TTC549 (cell line): ENCODE measurements around the gene MRPL24.

Experiments
- FAIRE-seq: peaks from 2 replicates; lab custom pipeline; 2012; peaks lifted over from hg19 to GRCh38; lab: Jason Lieb, UNC

MRPL24 gene

DNA sequence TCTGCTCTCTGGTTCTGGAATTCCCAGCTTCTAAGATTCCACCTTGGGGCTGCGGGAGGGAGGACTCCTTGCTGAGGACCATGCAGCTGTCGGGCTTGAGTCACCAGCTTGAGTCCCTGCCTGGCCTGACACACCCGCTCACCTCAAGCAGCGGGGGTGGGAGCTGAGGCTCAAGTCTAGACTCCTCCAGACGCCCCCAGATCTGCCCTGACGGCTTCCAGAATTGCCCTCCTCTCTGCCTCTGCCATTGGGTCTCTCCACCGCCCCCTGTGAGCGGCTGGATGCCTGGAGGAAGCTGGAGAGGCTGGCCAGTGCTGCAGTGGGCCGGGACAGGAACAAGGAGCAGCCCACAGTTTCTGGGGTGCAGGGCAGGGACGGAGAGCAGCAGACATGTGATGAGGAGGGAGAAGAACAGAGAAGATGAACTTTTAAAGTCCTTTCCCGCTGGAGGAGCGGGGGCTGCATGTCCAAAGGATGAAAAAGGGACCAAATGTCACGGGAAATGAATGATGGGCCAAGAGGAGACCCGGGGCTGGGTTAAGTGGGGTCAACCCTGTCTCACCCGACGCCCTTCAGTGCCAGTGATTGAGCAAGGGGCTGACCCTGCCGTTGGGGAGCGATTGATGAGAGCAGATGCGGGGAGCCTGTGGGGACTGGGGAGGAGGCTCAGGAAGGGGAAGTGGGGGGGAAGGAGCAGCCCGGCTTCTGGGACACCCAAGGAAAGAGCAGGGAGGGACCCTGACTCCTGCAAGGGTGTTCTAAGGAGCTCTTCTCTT, 49.0 kb downstream of the MRPL24 start:
- no peak for FAIRE-seq

DNA sequence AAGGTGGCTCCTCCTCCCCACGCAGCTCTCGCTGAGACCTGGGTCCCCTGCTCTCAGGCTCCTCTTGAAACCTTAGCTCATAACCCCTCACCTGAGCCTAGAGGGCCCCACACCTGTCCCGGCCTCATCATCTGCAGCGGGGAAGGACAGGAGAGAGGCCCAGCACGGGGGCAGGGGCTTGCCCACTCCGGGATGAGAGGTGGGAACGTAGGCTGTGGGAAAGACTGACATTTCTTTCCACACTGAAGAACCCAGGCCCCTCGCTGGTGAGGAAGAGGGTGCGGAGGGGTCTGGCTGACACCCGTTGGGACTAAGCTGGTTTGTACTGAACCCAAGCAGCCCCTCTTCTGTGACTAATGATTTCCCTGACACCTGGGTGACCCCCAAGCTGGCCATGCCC, 49.7 kb downstream of the MRPL24 start:
- FAIRE-seq = no peak

DNA sequence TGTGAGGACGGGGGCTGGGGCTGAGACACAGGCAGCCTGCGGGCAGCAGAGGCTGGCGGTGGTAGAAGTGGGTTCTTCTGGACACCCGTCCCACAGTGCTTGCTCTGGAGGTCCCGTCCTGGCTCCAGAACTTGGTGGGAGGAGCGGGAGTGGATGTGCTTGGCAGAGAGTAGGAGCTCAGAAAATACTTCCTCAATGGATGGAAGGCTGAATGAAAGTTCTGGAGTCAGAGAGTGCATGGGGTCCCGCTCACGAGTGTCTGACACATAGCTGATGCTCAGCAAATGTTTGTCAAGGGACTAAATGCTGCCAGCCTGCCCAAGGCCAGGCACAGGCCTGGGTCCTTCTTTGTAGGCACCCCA, 50.2 kb downstream of the MRPL24 start:
- FAIRE-seq = no peak

DNA sequence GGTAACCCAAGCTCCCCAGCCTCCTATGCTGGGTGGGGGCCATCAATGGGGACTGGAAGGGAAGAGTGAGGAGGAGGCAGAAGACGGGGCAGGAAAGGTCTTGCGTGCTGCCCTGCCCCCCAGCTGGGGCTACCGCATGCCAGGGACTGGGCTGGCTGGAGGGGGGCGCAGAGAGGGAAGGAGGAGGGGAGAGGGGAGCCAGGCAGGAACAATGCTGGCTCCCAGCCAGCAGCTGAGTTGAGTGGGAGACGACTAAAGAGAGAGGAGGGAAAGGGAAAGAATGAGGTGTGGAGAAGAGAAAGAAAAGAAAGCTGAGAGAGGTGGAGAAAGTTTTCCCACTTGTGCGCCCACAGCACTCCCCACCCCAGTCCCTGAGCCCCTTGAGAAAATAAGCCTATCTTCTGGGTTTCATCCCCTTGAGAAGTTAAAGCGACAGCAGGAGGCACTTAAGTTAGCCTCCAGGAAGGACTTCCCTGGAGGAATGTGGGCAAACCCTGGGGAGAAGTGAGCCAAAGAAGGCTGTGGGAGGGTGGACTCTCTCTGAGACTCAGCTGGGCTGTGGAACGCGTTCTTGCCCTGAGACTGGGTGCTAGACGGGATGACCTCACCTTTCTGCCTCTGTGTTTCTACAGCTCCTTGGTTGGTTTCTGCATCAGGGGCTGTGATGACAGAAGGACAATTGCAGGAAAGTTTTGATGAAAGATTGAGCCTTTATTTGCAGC, 50.8 kb downstream of the MRPL24 start:
- FAIRE-seq = no peak

DNA sequence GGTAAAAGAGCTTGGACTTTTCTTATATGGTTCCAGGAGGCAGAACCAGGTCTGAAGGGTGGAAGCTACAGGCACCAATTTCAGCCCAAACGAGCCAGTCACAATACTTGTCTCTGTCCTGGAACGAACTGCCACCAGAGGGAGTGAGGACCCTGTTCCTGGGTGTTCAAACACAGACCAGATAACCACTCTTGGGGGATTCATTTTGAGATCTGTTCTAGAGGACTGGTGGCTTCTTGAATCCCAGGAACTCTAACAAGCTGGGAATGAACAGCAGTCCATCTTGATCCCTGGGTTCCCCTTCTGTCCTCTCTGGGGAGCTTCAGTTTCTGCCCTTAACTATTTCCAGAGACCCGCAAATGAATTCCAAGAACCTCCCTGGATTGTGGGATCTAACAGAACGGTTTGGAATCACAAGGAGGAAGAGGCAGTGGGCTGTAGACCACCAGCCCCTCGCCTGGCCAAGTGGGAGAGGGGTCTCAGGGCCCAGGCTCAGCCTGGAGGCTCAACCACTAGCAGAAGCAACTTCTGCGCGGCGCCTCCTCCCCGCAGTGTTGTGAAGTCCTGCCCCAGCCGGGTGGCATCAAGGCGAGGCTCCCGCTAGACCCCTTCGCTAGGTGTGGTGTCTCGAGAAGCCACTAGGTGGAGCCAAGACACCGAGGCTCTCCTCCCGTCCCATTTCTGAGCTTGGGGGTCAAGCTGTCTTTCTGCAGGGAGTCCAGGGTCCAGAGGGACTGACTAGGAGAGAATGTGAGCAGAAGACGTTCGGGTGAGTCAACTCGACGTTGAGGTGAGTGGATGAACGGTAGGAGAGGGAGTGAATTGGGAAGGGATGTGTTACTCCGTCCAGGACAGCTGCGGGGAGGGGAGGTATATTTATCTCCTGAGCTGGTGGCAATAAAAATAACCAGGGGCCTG, 51.6 kb downstream of the MRPL24 start:
- FAIRE-seq = peak; percentile 84
